Kidney (tissue), 14 donors: ENCODE results near the gene THRB. TPM values are rescaled to one million over a fixed set of nuclear protein-coding genes. Genes with fewer than 3 reads are reported as not detected.
A peak's percentile ranks its signal among the peaks of the same experiment; 100 is the strongest.

Experiments used
- DNase-seq, 5 donors: peaks; one replicate each; pipeline ENCODE4 v3.0.0-alpha.2; 2013 to 2020
- FAIRE-seq: peaks from 2 replicates; lab custom pipeline; 2012; peaks lifted over from hg19 to GRCh38; lab: Jason Lieb, UNC
- H3K27ac ChIP-seq, 2 donors: one replicate each; pipeline ENCODE4 v1.7.0; 2013; ENCODE audit warnings: low read depth in 2 of 2, low read length in 2 of 2, inconsistent platforms in 1 of 2
- H3K27me3 ChIP-seq: one replicate; pipeline ENCODE4 v1.7.1; 2013; ENCODE audit warnings: low read length, inconsistent platforms; ENCODE audit not compliant: control insufficient read depth, insufficient read depth
- H3K36me3 ChIP-seq, 3 donors: one replicate each; pipeline versions ENCODE4 v1.7.0 to v1.7.1; 2013; ENCODE audit warnings: low read length in 3 of 3, control low read depth in 1 of 3, inconsistent platforms in 1 of 3; ENCODE audit not compliant: insufficient read depth in 3 of 3, control insufficient read depth in 2 of 3
- H3K4me1 ChIP-seq, 3 donors: one replicate each; pipeline versions ENCODE4 v1.7.0 to v1.7.1; 2013; ENCODE audit warnings: low read length in 3 of 3, inconsistent platforms in 1 of 3, low read depth in 1 of 3; ENCODE audit not compliant: control insufficient read depth in 2 of 3, insufficient read depth in 2 of 3
- H3K4me3 ChIP-seq, 3 donors: one replicate each; pipeline versions ENCODE4 v1.7.0 to v1.8.1; 2013; ENCODE audit warnings: low read length in 3 of 3, control low read depth in 1 of 3, inconsistent platforms in 1 of 3
- H3K9ac ChIP-seq, 3 donors: one replicate each; pipeline versions ENCODE4 v1.7.0 to v1.7.1; 2013; ENCODE audit warnings: low read length in 3 of 3, control low read depth in 1 of 3, inconsistent platforms in 1 of 3
- H3K9me3 ChIP-seq, 3 donors: one replicate each; pipeline versions ENCODE4 v1.7.0 to v1.7.1; 2013; ENCODE audit warnings: low read length in 3 of 3, control low read depth in 1 of 3, inconsistent platforms in 1 of 3; ENCODE audit not compliant: control insufficient read depth in 2 of 3, insufficient read depth in 1 of 3
- CTCF ChIP-seq: IDR thresholded peaks from 3 replicates; pipeline ENCODE4 v1.5.1; 2012; ENCODE audit warnings: mild to moderate bottlenecking, moderate library complexity, borderline replicate concordance; ENCODE audit not compliant: insufficient read depth; ENCODE audit errors: extremely low read depth
- intact Hi-C: fragments of 100-400 bp; cut with DNase I; formaldehyde crosslinking; loops from one replicate; pipeline ENCODE4 v1.11.1; 2022
- polyA plus RNA-seq: library from polyadenylated mRNA; stranded (reverse); fragments of 350-450 nt; fragmentation: Illumina TruSeq; extraction: RNeasy Lipid Tissue Mini Kit (QIAGEN cat#74804); gene quantifications from one replicate; pipeline ENCODE4 v1.2.3, GENCODE V29; 2014; ENCODE audit warnings: low read depth, low replicate concordance; ENCODE audit not compliant: insufficient read depth
- total RNA-seq: library from RNA; stranded (reverse); fragmentation: NEBNext Ultra II Directional; extraction: Animal tissue kit (Norgen Biotek cat#: 25700); gene quantifications from one replicate; pipeline ENCODE4 v1.2.1, GENCODE V29; 2021
- donor health status: control.
- donor health status: control.
- donor health status: control.
- donor health status: control.
- donor health status: control.
- donor health status: DM: yes; HTN: yes; CAD: no.
- donor health status: Normal renal cell carcinoma (clear cell type).

THRB gene
- total and polyA plus RNA-seq, 2 donors from 2014 or later: 4.5 to 17.2 TPM

- FAIRE-seq (no peak), DNase-seq (peak in 1 of 5 donors; percentile 29)
- intact Hi-C loops: no loop called here
- Histone ChIP-seq H3K27ac (no peak overlapping the region), H3K36me3 (no peaks in the 10 kb centered on the region), H3K9me3 (no peaks in the 10 kb centered on the region), H3K27me3 (no peaks in the 10 kb centered on the region), H3K4me1 (peaks cover 2 to 13% (median 2%) of the 10 kb centered on the region in 3 donors), H3K9ac (no peak overlapping the region), H3K4me3 (no peak overlapping the region)
- no peak for TF ChIP-seq CTCF
Measured at GRCh38 chr3:24357635-24358034, 137.0 kb downstream of the THRB start.

- no peak overlapping the region for H3K4me3 ChIP-seq
- H3K9ac ChIP-seq: no peak overlapping the region
- no peaks in the 10 kb centered on the region for H3K9me3 ChIP-seq
- no peaks in the 10 kb centered on the region for H3K27me3 ChIP-seq
- H3K4me1 ChIP-seq: peaks cover 2 to 9% (median 6%) of the 10 kb centered on the region in 3 donors
- DNase-seq: no peak
- FAIRE-seq: no peak
- no peak overlapping the region for H3K27ac ChIP-seq
- intact Hi-C loops: no loop called here
- no peak for TF ChIP-seq CTCF
- H3K36me3 ChIP-seq: no peaks in the 10 kb centered on the region
Measured at GRCh38 chr3:24355806-24356205, 138.8 kb downstream of the THRB start.

DNA sequence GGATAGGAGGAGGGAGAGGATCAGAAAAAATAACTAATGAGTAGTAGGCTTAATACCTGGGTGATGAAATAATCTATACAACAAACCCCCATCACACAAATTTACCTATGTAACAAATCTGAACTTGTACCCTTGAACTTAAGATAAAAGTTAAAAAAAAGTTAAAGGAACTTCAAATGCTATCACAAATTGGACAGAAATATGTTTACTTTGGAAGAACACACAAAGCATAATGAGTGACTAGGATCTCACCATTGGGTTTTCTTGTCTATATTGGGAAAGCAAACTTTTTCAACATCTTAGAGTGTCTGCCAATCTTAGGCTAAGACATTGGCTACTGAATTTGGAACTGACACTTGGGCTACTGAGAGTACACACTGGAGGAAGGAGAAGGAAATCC is 140.4 kb downstream of the THRB start:
- FAIRE-seq: no peak
- H3K9ac ChIP-seq: no peak overlapping the region
- no peaks in the 10 kb centered on the region for H3K27me3 ChIP-seq
- H3K4me3 ChIP-seq: no peak overlapping the region
- intact Hi-C loops: no loop called here
- H3K27ac ChIP-seq: no peak overlapping the region
- H3K36me3 ChIP-seq: no peaks in the 10 kb centered on the region
- no peak for TF ChIP-seq CTCF
- H3K9me3 ChIP-seq: no peaks in the 10 kb centered on the region
- H3K4me1 ChIP-seq: peaks cover 2 to 6% (median 4%) of the 10 kb centered on the region in 3 donors
- DNase-seq: no peak
